GM18867 (cell line): ENCODE measurements around the gene ZMYND19.
"Not testable (repeated sequence)": the region's sequence is repeated elsewhere in the genome, so short reads cannot be mapped to it uniquely, and the experiment has no call there.

ENCODE experiments used
- ATAC-seq: cut with Tn5 transposase; IDR thresholded peaks from one replicate; pipeline ENCODE4 v1.9.1; 2021; ENCODE audit warnings: mild to moderate bottlenecking, moderate library complexity; ENCODE audit not compliant: unreplicated experiment

Gene ZMYND19

GRCh38 chr9:137564134-137564533 is 26.2 kb downstream of the ZMYND19 start:
- no peak for ATAC-seq

GRCh38 chr9:137558127-137558526 is 32.2 kb downstream of the ZMYND19 start:
- ATAC-seq: no peak

- ATAC-seq: no peak
These were observed 34.1 kb downstream of the ZMYND19 start for GRCh38 chr9:137556069-137556838.

GRCh38 chr9:137555179-137555578 is 35.1 kb downstream of the ZMYND19 start:
- ATAC-seq: no peak

- ATAC-seq: no peak
These were observed 36.0 kb downstream of the ZMYND19 start for GRCh38 chr9:137554349-137554748.

DNA sequence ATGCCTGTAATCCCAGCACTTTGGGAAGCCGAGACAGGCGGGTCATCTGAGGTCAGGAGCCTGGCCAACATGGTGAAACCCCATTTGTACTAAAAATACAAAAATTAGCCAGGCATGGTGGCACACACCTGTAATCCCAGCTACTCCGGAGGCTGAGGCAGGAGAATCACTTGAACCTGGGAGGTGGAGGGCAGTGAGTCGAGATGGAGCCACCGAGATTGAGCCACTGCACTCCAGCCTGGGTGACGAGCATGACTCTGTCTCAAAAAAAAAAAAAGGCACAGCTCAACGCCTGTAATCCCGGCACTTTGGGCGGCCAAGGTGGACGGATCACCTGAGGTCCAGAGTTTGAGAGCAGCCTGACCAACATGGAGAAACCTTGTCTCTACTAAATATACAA is 36.7 kb downstream of the ZMYND19 start:
- not testable (repeated sequence) for ATAC-seq

- ATAC-seq: peak; percentile 10
These were observed 38.1 kb downstream of the ZMYND19 start for GRCh38 chr9:137552022-137552768.

- ATAC-seq: peak; percentile 78
These were observed 38.9 kb downstream of the ZMYND19 start, which contains the start of gene MRPL41 for GRCh38 chr9:137551264-137552021. Gene MRPL41, plus strand, starts transcription at chr9:137551879. Its CDS starts 203 bp downstream, at chr9:137552082.

DNA sequence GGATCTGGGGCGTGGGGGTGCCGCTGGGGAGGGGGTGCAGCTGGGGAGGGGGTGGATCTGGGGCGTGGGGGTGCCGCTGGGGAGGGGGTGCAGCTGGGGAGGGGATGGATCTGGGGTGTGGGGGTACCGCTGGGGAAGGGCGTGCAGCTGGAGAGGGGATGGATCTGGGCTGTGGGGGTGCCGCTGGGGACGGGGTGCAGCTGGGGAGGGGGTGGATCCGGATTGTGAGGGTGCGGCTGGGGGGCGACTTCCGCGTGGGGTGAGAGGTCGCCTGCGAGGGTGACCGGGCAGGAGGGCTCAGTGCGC is 39.4 kb downstream of the ZMYND19 start:
- ATAC-seq: not testable (repeated sequence)

- ATAC-seq: no peak
These were observed 40.1 kb downstream of the ZMYND19 start, which contains the start of gene PNPLA7 for GRCh38 chr9:137550231-137550621. Gene PNPLA7, minus strand, starts transcription at chr9:137550402. Its CDS starts 205 bp downstream, at chr9:137550197.

GRCh38 chr9:137547687-137548543 is 42.4 kb downstream of the ZMYND19 start:
- no peak for ATAC-seq

- no peak for ATAC-seq
These were observed 45.2 kb downstream of the ZMYND19 start for GRCh38 chr9:137545123-137545522.

DNA sequence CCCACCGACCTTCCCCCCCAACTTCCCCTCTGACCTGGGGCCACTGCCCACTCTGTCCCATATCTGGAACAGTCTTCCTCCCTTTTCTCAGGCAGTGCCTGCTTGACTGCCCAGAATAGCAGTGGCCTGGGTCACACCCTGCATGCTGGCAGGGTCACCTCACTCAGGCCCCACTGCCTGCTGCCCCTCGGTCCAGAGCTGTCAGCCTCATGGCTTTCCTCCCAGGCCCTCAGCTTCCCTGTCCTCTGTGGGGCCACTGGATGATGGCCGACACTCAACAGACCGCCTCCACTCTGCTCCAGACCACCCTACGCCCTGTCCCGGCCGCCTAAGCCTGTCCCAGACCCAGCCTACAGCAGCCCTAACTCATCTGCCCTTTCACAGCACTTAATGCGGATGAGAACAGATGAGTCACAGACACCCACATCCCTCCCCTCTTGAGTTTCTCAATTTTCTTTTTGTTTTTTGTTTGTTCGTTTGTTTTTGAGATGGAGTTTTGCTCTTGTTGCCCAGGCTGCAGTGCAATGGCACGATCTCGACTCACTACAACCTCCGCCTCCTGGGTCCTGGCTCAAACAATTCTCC is 46.0 kb downstream of the ZMYND19 start:
- ATAC-seq: no peak

- ATAC-seq: no peak
These were observed 46.9 kb downstream of the ZMYND19 start for GRCh38 chr9:137543237-137543963.

DNA sequence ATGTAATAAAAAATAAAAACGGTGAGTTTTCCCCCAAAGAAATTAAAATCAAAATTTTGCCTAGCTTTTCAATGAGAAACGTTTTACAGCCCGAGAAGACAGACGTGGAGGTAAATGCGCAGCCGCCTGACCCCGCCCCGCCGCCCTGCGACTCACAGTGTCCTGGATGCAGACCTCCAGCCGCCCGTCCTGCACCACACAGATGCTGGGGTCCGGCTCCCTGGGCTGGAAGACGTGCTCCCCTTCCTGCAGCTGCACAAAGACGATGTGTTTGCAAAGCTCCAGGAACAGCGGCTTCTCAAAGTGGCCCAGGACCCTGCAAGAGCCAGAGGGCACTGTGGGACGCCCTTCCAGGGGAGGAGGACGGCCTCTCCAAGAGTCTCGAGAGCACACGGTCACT is 47.8 kb downstream of the ZMYND19 start:
- no peak for ATAC-seq

DNA sequence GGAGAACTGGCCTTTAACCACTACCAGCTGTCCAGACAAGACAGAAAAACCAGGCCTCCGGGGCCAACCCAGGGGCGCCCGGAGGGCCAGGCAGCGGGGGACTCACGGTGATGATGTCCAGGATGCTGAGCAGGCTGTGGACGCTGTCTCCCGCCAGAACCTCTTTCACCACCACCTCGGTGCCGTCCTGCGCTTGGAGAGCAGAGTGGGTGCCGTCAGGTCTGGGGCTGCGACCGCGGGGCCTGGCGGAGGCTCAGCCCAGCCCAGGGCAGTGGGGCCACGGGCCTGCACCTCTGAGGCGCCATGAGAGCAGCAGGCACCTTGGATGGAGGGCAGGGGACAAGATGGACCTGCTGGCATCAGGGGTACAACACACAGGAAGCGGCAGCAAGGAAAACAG is 49.8 kb downstream of the ZMYND19 start:
- no peak for ATAC-seq

DNA sequence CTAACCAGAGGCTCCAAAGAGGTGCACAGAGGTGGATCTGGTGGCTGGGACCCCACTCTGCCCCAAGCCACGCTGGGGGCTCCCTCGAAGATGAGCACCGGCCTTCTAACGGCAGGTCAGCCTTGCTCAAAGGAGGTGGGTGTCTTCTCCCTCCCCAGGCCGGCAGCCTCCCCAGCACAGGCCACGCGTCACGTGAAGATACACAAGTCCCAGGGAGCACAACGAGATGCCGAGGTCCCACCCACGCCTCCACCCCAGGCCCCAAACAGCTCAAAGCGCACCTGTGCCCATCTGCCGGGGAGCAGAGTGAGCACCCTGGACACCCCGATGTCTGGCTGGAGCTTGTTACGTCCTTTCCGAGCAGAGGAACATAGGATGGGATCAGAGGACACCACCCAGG is 52.3 kb downstream of the ZMYND19 start:
- ATAC-seq: no peak

- not testable (repeated sequence) for ATAC-seq
These were observed 53.6 kb downstream of the ZMYND19 start for GRCh38 chr9:137536594-137537131.

- no peak for ATAC-seq
These were observed 55.2 kb downstream of the ZMYND19 start for GRCh38 chr9:137535120-137535428.
